ENCODE data around the gene FAM170B.

DNA sequence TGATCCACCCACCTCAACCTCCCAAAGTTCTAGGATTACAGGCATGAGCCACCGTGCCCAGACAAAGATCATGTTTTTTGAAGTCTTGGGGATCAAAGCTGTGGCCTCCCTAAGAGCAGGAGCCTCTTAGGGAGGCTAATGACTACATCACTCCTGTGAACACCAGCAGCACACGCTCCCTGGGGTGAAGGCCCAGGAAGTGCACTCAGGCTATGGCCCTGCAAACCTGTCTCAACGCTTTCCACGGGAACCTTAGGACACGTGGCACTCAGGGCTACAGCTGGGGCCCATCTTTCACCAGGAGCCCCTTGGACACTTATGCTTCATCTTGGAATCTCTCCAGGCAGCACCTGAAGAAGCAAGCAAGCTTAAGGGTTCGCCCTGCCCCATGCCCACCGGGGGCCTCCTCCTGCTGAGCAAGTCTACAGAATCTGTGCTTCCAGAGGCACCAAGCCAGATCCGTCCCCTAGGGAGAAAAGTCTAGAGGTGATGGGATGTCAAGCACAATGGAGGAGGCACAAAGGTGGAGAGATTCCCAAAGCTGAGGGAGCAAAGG, 36.9 kb downstream of the FAM170B start:
- TF ChIP-seq, protein P1, sequence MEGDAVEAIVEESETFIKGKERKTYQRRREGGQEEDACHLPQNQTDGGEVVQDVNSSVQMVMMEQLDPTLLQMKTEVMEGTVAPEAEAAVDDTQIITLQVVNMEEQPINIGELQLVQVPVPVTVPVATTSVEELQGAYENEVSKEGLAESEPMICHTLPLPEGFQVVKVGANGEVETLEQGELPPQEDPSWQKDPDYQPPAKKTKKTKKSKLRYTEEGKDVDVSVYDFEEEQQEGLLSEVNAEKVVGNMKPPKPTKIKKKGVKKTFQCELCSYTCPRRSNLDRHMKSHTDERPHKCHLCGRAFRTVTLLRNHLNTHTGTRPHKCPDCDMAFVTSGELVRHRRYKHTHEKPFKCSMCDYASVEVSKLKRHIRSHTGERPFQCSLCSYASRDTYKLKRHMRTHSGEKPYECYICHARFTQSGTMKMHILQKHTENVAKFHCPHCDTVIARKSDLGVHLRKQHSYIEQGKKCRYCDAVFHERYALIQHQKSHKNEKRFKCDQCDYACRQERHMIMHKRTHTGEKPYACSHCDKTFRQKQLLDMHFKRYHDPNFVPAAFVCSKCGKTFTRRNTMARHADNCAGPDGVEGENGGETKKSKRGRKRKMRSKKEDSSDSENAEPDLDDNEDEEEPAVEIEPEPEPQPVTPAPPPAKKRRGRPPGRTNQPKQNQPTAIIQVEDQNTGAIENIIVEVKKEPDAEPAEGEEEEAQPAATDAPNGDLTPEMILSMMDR (IDR thresholded peaks at IDR 0.05), result no peak
- no peak for TF ChIP-seq POLR2A (IDR thresholded peaks at IDR 0.05)

All from testis (tissue), 2 donors.